Cardiac fibroblast (primary cell): Measurements from ENCODE around the gene SLC1A5.

Experiments used
- DNase-seq, 2 donors: peaks; one replicate each; pipeline versions ENCODE4 v3.0.0 to v3.0.0-alpha.2; 2010; ENCODE audit warnings: low read depth in 2 of 2
- H3K4me3 ChIP-seq, 2 donors: replicated peaks in 1 of 2; 1 replicate in 1 of 2; 2 replicates in 1 of 2; pipeline ENCODE4 v1.5.1; 2011; ENCODE audit warnings: low read depth in 2 of 2, low read length in 2 of 2, mild to moderate bottlenecking in 2 of 2, moderate library complexity in 1 of 2
- CTCF ChIP-seq: IDR thresholded peaks from one replicate; pipeline ENCODE4 v1.5.1; 2011; ENCODE audit warnings: low read depth, mild to moderate bottlenecking, low read length, inconsistent platforms

Gene SLC1A5

GRCh38 chr19:46788262-46788967 lies at the start of gene SLC1A5:
TSS of gene SLC1A5 (minus strand) at chr19:46788594. CDS start at chr19:46787965, 629 bp downstream.
- DNase-seq = peak; percentile 97 to 98
- peak within 1 kb of the TSS; percentile 70 to 78 for H3K4me3 ChIP-seq
- no peak for TF ChIP-seq CTCF

- no peak overlapping the region for H3K4me3 ChIP-seq
- TF ChIP-seq CTCF = no peak
- DNase-seq = no peak
Observed at GRCh38 chr19:46838160-46838559, 49.8 kb upstream of the SLC1A5 start.

- H3K4me3 ChIP-seq = no peak overlapping the region
- TF ChIP-seq CTCF = no peak
- DNase-seq = no peak
Observed at GRCh38 chr19:46834984-46835383, 46.6 kb upstream of the SLC1A5 start.

- no peak overlapping the region for H3K4me3 ChIP-seq
- no peak for DNase-seq
- no peak for TF ChIP-seq CTCF
Observed at GRCh38 chr19:46834121-46834520, 45.7 kb upstream of the SLC1A5 start.

- no peak for DNase-seq
- TF ChIP-seq CTCF = no peak
- H3K4me3 ChIP-seq = no peak overlapping the region
Observed at GRCh38 chr19:46830864-46831263, 42.5 kb upstream of the SLC1A5 start.

- no peak for DNase-seq
- H3K4me3 ChIP-seq = no peak overlapping the region
- TF ChIP-seq CTCF = no peak
Observed at GRCh38 chr19:46828484-46828883, 40.1 kb upstream of the SLC1A5 start.

- no peak for TF ChIP-seq CTCF
- H3K4me3 ChIP-seq = no peak overlapping the region
- DNase-seq = no peak
Observed at GRCh38 chr19:46825731-46826055, 37.3 kb upstream of the SLC1A5 start.
